ENCODE measurements around the gene CDCA3.

GRCh38 chr12:6861391-6861790 lies 10.3 kb upstream of the CDCA3 start:
- TF ChIP-seq USF2 (IDR thresholded peaks at IDR 0.05; ENCODE audit: low read depth, low read length) = no peak
- no peak for TF ChIP-seq ELK1 (IDR thresholded peaks at IDR 0.05; ENCODE audit: borderline replicate concordance, low read depth, low read length)
- no peak for TF ChIP-seq POLR2A (IDR thresholded peaks at IDR 0.05; ENCODE audit: low read depth, low read length)
- TF ChIP-seq RAD21 (IDR thresholded peaks at IDR 0.05; ENCODE audit: low read length) = no peak
- no peak for TF ChIP-seq CTCF (conservative IDR thresholded peaks at IDR 0.05; ENCODE audit: low read depth, low read length)
- TF ChIP-seq CHD1 (IDR thresholded peaks at IDR 0.05; ENCODE audit: low read depth, low read length) = no peak
- no peak for TF ChIP-seq MAFK (IDR thresholded peaks at IDR 0.05; ENCODE audit: low read depth, low read length)
- TF ChIP-seq CEBPB (IDR thresholded peaks at IDR 0.05; ENCODE audit: low read depth, low read length) = no peak
- TF ChIP-seq RFX5 (IDR thresholded peaks at IDR 0.05; ENCODE audit: low read depth, low read length) = no peak
